GM08714 (cell line): Measurements from ENCODE around the gene IFI27.

Experiments
- H3K4me3 ChIP-seq: fragments of 200-500 bp; sonication (Bioruptor generic); 2 replicates; pipeline ENCODE4 v1.5.1; 2014; ENCODE audit warnings: mild to moderate bottlenecking, low read length, inconsistent platforms
- ZNF274 ChIP-seq: IDR thresholded peaks from 2 replicates; pipeline ENCODE4 v1.6.1; 2012; ENCODE audit warnings: mild to moderate bottlenecking, low read depth, low read length

Gene IFI27

GRCh38 chr14:94113490-94113889 is 3.0 kb downstream of the IFI27 start:
- TF ChIP-seq ZNF274: no peak
- H3K4me3 ChIP-seq: no peak overlapping the region

- no peak overlapping the region for H3K4me3 ChIP-seq
- TF ChIP-seq ZNF274: no peak
Observed at GRCh38 chr14:94113908-94114588, 3.5 kb downstream of the IFI27 start.

- no peak overlapping the region for H3K4me3 ChIP-seq
- no peak for TF ChIP-seq ZNF274
Observed at GRCh38 chr14:94114589-94115057, 4.1 kb downstream of the IFI27 start.

- TF ChIP-seq ZNF274: no peak
- no peak overlapping the region for H3K4me3 ChIP-seq
Observed at GRCh38 chr14:94115058-94115591, 4.6 kb downstream of the IFI27 start.

- no peak for TF ChIP-seq ZNF274
Observed at GRCh38 chr14:94115631-94116030, 5.1 kb downstream of the IFI27 start.

GRCh38 chr14:94116701-94117100 is 6.2 kb downstream of the IFI27 start:
- TF ChIP-seq ZNF274: no peak

More at GRCh38 chr14:94115631-94116030, 5.1 kb downstream of the IFI27 start:
- H3K4me3 ChIP-seq: no peak overlapping the region

GRCh38 chr14:94117856-94118255 is 7.3 kb downstream of the IFI27 start:
- no peak for TF ChIP-seq ZNF274
- H3K4me3 ChIP-seq: no peak overlapping the region

More at GRCh38 chr14:94116701-94117100, 6.2 kb downstream of the IFI27 start:
- H3K4me3 ChIP-seq: no peak overlapping the region

- TF ChIP-seq ZNF274: no peak
- H3K4me3 ChIP-seq: no peak overlapping the region
Observed at GRCh38 chr14:94119071-94119470, 8.5 kb downstream of the IFI27 start.

GRCh38 chr14:94120667-94121340 is 10.3 kb downstream of the IFI27 start:
- no peak for TF ChIP-seq ZNF274
- no peak overlapping the region for H3K4me3 ChIP-seq

GRCh38 chr14:94121485-94121884 is 10.9 kb downstream of the IFI27 start:
- TF ChIP-seq ZNF274: no peak
- no peak overlapping the region for H3K4me3 ChIP-seq

GRCh38 chr14:94122438-94122837 is 11.9 kb downstream of the IFI27 start:
- TF ChIP-seq ZNF274: no peak
- H3K4me3 ChIP-seq: no peak overlapping the region

- no peak for TF ChIP-seq ZNF274
- H3K4me3 ChIP-seq: no peak overlapping the region
Observed at GRCh38 chr14:94123296-94123695, 12.8 kb downstream of the IFI27 start.

- no peak for TF ChIP-seq ZNF274
Observed at GRCh38 chr14:94123868-94124267, 13.3 kb downstream of the IFI27 start.

GRCh38 chr14:94124582-94125377 is 14.2 kb downstream of the IFI27 start:
- no peak for TF ChIP-seq ZNF274
- no peak overlapping the region for H3K4me3 ChIP-seq

More at GRCh38 chr14:94123868-94124267, 13.3 kb downstream of the IFI27 start:
- H3K4me3 ChIP-seq: no peak overlapping the region
